ENCODE results near the gene PUSL1.

Gene PUSL1

DNA sequence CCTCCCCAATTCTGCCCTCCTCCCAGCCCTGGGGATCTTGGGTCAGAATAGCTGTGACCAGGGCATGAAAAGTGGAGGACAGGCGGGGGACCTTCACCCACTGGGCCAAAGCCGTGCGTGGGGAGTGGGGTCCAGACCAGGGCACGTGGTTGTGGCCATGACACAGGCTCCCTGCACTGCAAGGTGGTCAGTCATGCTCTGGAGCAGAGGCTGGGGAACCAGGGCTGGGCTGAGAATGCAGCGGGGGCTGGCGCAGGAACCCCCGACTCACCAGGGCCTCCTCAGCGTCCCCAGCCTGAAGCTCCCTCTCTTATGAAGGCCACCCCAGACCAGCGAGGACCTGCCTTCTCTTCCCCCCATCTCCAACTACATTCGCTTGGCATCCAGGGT lies 38.1 kb downstream of the PUSL1 start:
- no peaks in the 10 kb centered on the region for H3K27me3 ChIP-seq (replicated peaks; ENCODE audit: control insufficient read depth, insufficient read depth, low read length)
- peaks cover 4% of the 10 kb centered on the region for H3K36me3 ChIP-seq (ENCODE audit: control insufficient read depth, insufficient read depth, low read length, severe bottlenecking)
- no peaks in the 10 kb centered on the region for H3K9me3 ChIP-seq (ENCODE audit: control insufficient read depth, low read length)
- H3K4me3 ChIP-seq (ENCODE audit: low read length), result peak overlapping the region; percentile 54
- H3K9ac ChIP-seq (ENCODE audit: low read length), result peak overlapping the region; percentile 89
- DNase-seq (ENCODE audit: low read depth), result no peak
- peaks cover 36% of the 10 kb centered on the region for H3K4me1 ChIP-seq (ENCODE audit: control insufficient read depth, insufficient read depth, low read length)

DNA sequence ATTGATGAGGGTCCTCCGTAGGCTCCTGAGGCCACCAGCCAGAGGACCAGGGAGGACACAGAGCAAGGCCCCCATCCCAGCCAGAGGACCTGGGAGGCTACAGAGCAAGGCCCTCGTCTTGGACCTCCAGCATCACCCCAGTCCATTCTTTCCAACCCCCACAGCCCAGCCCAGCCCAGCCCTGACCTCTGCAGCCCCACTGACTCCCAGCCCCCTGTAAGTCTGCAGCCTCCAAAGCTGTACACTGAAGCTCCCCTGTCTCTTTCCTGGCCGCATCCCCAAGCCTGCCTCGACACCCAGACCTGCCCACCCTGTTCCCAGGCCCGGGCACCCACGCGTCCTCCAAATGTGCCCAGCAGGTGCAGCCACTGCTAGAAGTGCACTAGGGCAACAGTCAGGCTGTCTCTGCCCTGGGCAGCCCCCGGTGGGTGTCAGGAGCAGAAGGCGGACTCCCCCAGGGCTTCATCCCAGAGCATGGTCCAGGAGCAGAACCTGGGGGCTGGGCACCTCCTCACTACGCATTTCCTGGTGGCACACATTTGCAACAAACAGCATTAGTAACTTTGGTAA lies 38.7 kb downstream of the PUSL1 start:
- peak overlapping the region; percentile 89 for H3K9ac ChIP-seq (ENCODE audit: low read length)

DNA sequence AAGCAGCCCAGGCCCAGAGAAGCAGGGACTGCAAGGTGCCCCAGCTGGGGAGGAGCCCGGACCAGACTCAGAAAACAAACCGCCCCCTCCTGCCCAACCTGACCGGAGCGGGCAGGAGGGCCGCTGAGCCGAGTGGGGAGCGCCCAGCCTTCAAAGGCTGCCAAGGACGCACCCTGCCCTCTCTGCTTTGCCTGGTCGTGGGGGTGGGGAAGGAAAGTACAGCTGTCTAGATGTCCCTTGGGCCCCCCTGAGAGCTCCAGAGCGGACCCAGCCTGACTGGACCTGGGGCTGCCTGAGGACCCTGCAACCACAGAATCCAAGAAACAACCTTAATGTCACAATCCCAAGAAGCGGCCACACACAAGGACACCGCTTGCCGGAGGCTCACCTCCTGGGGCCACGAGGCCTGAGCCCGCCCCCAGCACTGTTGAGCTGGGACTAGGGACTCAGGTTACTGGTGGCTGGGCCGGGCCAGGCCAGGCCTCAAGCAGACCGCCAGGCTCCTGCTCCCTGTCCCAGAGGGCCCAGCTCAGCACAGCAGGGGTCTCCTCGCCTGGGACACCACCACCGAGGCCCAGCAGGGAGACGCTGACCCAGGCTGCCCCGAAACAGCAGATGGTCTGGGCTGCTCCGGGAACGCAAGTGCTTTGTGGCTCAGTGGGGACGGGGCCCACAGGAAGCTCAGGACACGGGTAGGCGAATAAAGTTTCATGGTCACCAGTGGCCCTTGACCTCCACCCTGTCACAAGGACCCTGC lies 39.4 kb downstream of the PUSL1 start:
- Histone ChIP-seq H3K4me1 (ENCODE audit: control insufficient read depth, insufficient read depth, low read length) (peaks cover 46% of the 10 kb centered on the region), H3K9ac (ENCODE audit: low read length) (peak overlapping the region; percentile 89), H3K36me3 (ENCODE audit: control insufficient read depth, insufficient read depth, low read length, severe bottlenecking) (peaks cover 6% of the 10 kb centered on the region), H3K27me3 (replicated peaks; ENCODE audit: control insufficient read depth, insufficient read depth, low read length) (no peaks in the 10 kb centered on the region), H3K4me3 (ENCODE audit: low read length) (peak overlapping the region; percentile 89), H3K9me3 (ENCODE audit: control insufficient read depth, low read length) (no peaks in the 10 kb centered on the region)
- peak; percentile 55 for DNase-seq (ENCODE audit: low read depth)

More for the DNA sequence above, 38.7 kb downstream of the PUSL1 start:
- DNase-seq (ENCODE audit: low read depth), result no peak
- H3K4me1 ChIP-seq (ENCODE audit: control insufficient read depth, insufficient read depth, low read length), result peaks cover 38% of the 10 kb centered on the region
- peak overlapping the region; percentile 89 for H3K4me3 ChIP-seq (ENCODE audit: low read length)
- no peaks in the 10 kb centered on the region for H3K9me3 ChIP-seq (ENCODE audit: control insufficient read depth, low read length)
- H3K36me3 ChIP-seq (ENCODE audit: control insufficient read depth, insufficient read depth, low read length, severe bottlenecking), result no peaks in the 10 kb centered on the region
- H3K27me3 ChIP-seq (replicated peaks; ENCODE audit: control insufficient read depth, insufficient read depth, low read length), result no peaks in the 10 kb centered on the region

DNA sequence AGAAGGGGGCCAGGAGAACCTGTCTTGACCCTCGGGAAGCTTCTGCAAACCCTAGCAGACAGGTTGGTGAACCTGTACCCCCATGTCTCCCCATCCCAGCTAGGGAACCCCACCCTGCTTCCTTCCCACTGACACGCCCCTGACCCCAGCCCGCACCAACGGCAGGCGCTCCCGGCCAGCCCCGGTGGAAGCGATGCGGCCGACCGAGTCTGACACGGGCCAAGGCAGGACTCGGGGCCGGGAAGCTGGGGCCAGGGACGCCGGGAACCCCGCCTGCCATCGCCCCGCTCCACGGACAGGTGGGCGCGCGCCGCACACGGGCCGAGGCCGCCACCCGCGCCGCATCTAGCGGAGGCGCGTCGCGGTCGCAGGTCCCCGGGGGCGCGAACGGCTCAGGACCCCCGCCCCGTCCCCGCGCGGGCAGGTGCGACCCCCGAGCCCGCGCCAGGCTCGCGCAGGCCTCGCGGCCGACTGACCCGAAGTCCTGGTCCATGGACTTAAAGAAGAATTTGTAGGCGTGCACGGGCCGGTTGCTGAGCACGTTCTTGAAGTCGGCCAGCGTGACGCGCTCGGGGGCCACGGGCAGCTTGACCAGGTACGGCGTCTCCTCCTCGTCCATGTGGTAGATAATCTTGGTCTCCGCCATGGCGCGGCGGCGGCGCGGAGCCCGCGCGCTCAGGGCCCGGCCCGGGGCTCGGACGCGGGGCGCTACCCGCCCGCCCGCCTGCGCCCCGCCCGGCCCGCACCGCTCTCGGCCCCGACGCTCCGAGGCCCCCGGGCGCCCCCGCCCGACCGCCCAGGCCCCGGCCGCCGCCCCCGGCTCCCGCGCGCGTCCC lies 40.2 kb downstream of the PUSL1 start:
- Histone ChIP-seq H3K4me1 (ENCODE audit: control insufficient read depth, insufficient read depth, low read length) (peaks cover 53% of the 10 kb centered on the region), H3K9ac (ENCODE audit: low read length) (peak overlapping the region; percentile 89), H3K4me3 (ENCODE audit: low read length) (peak overlapping the region; percentile 89), H3K27me3 (replicated peaks; ENCODE audit: control insufficient read depth, insufficient read depth, low read length) (no peaks in the 10 kb centered on the region), H3K9me3 (ENCODE audit: control insufficient read depth, low read length) (no peaks in the 10 kb centered on the region), H3K36me3 (ENCODE audit: control insufficient read depth, insufficient read depth, low read length, severe bottlenecking) (peaks cover 14% of the 10 kb centered on the region)
- DNase-seq (ENCODE audit: low read depth), result no peak

DNA sequence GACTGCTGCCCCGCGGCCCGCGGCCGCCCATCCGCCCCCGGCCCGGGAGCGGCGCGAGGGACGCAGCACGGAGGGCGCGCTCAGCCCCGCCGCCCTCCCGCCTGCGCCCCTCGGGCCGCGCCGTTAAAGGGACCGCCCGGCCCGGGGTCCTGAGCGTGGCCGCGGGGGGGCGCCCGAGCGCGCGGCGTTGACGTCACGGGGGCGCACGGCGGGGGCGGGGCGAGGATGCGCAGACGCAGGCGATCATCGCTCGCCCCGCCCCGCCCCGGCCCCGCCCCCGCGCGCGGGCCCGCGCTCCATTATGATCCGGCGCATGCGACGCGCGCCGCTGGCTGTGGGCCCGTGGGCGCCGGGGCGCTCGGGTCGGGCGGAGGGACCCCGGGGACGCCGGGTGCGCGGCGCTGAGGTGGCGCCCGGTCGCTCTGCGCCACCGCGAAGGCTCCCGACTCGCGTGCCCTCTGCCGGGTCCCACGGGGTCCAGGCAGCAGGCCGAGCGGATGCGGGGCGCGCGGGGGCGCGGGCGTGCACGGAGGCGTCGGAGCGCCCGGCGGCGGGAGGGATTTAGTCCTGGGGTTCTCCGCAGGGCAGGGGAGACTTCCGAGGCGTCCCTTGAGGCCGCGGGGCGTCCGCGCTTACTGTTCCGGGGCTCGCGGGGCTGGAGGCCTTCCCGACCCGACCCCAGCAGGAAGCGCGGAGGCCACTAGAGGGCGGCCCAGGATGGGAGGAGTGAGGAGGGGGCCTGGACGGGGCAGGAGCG lies 41.0 kb downstream of the PUSL1 start, which contains the start of gene DVL1:
Gene DVL1, minus strand, starts transcription at position 163 of the 757 bp plus-strand sequence. CDS start 353 bp downstream, outside the sequence.
- DNase-seq (ENCODE audit: low read depth), result peak; percentile 81
- H3K36me3 ChIP-seq (ENCODE audit: control insufficient read depth, insufficient read depth, low read length, severe bottlenecking), result peaks cover 22% of the 10 kb centered on the region
- no peaks in the 10 kb centered on the region for H3K27me3 ChIP-seq (replicated peaks; ENCODE audit: control insufficient read depth, insufficient read depth, low read length)
- H3K4me3 ChIP-seq (ENCODE audit: low read length), result peak within 1 kb of the TSS; percentile 89
- H3K9ac ChIP-seq (ENCODE audit: low read length), result peak within 1 kb of the TSS; percentile 89
- no peaks in the 10 kb centered on the region for H3K9me3 ChIP-seq (ENCODE audit: control insufficient read depth, low read length)
- H3K4me1 ChIP-seq (ENCODE audit: control insufficient read depth, insufficient read depth, low read length), result peaks cover 52% of the 10 kb centered on the region

DNA sequence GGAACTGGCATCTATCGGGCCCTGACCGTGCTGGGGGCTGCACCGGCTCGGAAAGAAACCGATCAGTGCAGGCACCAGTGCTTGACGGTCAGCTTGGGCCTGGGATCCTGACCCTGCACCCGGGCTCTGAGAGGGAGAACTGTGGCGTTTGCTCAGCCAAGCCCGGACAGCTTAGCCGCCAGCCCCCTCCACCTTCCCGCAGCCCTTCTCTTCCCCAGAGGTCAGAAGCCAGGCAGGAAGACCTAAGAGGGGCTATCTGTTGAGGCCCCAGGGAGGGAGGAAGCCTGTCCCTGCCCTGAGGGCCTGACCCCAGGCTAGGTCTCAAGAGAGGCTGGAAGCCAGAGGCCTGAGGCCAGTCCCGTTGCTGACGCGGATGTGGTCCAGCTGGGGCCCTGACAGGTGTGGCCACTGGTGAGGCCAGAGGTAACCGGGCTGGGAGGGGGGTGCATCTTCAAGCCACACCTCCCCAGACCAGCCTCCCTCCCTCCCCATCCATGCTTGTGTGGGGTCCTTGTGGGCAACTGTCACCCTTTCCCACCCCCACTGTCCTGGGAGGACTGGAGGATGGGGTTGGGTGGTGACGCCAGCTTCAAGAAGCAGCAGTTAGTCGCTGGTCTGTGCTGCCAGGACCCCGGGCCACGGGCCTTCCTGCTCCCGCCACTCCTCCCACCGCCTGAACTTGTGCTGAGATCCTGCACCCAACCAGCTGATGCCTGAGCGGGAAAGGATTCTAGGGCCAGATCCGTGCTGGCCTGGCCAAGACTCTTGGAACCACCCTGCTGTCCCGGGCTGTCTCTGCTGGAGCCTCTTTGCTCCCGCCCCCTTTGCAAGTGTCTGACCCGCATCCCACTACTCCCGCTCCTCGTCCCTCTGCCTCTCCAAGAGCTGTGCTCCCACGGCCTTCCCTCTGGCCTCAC lies 43.4 kb downstream of the PUSL1 start:
- Histone ChIP-seq H3K27me3 (replicated peaks; ENCODE audit: control insufficient read depth, insufficient read depth, low read length) (no peaks in the 10 kb centered on the region), H3K4me1 (ENCODE audit: control insufficient read depth, insufficient read depth, low read length) (peaks cover 29% of the 10 kb centered on the region), H3K4me3 (ENCODE audit: low read length) (peak overlapping the region; percentile 28), H3K9me3 (ENCODE audit: control insufficient read depth, low read length) (no peaks in the 10 kb centered on the region), H3K9ac (ENCODE audit: low read length) (peak overlapping the region; percentile 70), H3K36me3 (ENCODE audit: control insufficient read depth, insufficient read depth, low read length, severe bottlenecking) (peaks cover 26% of the 10 kb centered on the region)
- DNase-seq (ENCODE audit: low read depth), result peak; percentile 48

DNA sequence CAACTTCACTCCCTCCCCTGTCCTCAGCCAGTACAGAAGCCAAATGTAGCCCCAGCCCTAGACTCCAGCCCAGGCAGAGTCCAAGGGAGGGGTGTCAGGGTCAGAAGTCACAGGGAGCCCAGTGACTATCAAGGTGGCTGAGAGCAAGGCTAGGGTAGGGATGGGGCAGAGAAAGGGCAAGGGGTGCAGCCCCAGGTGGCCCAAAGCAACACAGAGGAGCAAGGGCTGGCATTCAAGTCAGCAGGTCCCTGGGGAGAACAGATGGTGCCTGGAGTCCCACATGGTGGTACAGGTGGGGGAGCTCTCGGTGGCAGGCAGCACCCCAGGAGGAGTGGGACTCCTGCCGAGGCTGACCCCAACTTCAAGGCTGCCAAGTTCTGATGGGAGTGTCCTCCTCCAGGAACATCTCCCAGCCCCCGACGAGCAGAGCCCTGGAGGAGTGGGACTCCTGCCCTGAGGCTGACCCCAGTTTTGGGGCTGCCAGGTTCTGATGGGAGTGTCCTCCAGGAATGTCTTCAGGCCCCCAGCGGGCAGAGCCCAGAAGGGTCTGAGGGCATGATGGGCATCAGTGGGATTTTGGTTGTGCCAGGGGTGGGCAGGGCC lies 44.5 kb downstream of the PUSL1 start:
- peaks cover 19% of the 10 kb centered on the region for H3K4me1 ChIP-seq (ENCODE audit: control insufficient read depth, insufficient read depth, low read length)
- peaks cover 26% of the 10 kb centered on the region for H3K36me3 ChIP-seq (ENCODE audit: control insufficient read depth, insufficient read depth, low read length, severe bottlenecking)
- no peaks in the 10 kb centered on the region for H3K27me3 ChIP-seq (replicated peaks; ENCODE audit: control insufficient read depth, insufficient read depth, low read length)
- no peaks in the 10 kb centered on the region for H3K9me3 ChIP-seq (ENCODE audit: control insufficient read depth, low read length)
- H3K9ac ChIP-seq (ENCODE audit: low read length), result peak overlapping the region; percentile 70
- DNase-seq (ENCODE audit: low read depth), result no peak
- peak overlapping the region; percentile 28 for H3K4me3 ChIP-seq (ENCODE audit: low read length)

DNA sequence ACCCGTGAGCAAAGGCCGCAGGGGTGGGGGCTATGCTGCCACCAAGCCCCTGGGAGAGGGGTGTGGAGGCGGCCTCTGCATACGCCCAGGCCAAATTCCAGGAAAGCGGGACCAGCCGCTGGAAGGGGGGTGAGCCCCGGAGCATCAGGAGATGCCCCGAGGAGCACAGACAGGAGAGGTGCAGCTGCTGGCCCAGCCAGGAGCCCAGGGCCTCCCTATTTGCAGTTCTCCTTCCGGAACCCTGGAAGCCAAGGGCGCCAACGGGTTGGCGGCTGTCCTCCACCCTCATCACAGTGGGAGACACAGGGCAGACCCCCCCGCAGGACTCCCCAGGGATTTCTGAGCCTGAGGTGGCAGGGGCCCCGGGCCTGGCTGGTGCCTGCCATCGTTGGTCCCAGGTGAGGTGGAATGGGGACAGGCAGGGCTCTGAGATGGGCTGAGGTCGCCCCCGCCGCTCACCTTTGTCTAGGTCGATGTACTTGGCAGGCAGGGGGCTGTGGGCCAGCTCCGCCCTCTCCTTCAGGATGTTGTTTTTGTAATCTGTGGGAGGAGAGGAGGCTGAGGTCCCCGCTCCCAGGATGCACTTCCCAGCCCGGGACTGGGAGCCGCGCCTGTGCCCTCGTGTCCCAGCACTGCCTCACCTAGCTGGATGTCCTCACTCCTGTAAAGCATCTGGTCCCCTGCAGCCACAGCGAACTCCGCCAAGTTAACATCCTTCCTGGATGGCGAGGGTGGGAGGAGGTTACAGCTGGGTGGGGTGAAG lies 45.2 kb downstream of the PUSL1 start:
- Histone ChIP-seq H3K36me3 (ENCODE audit: control insufficient read depth, insufficient read depth, low read length, severe bottlenecking) (peaks cover 26% of the 10 kb centered on the region), H3K4me3 (ENCODE audit: low read length) (no peak overlapping the region), H3K9me3 (ENCODE audit: control insufficient read depth, low read length) (no peaks in the 10 kb centered on the region), H3K4me1 (ENCODE audit: control insufficient read depth, insufficient read depth, low read length) (peaks cover 19% of the 10 kb centered on the region), H3K9ac (ENCODE audit: low read length) (peak overlapping the region; percentile 70), H3K27me3 (replicated peaks; ENCODE audit: control insufficient read depth, insufficient read depth, low read length) (no peaks in the 10 kb centered on the region)
- no peak for DNase-seq (ENCODE audit: low read depth)

Data from adipocyte (in vitro differentiated cells).